Uterus (tissue), 4 donors: ENCODE data around the gene ADCY9. TPM values are rescaled to one million over a fixed set of nuclear protein-coding genes. Genes with fewer than 3 reads are reported as not detected.

ENCODE experiments used
- DNase-seq, 2 donors: peaks; one replicate each; pipeline ENCODE4 v3.0.0-alpha.2; 2019 to 2020
- H3K27ac ChIP-seq, 2 donors: fragments of 200-600 bp; sonication (generic); 1 replicate in 1 of 2; 2 replicates in 1 of 2; pipeline ENCODE4 v1.5.1; 2016 to 2018
- H3K27me3 ChIP-seq, 2 donors: fragments of 200-600 bp; sonication (generic); one replicate each; pipeline ENCODE4 v1.5.1; 2018 to 2019; ENCODE audit warnings: control low read depth in 1 of 2
- H3K36me3 ChIP-seq, 2 donors: fragments of 200-600 bp; sonication (generic); one replicate each; pipeline ENCODE4 v1.5.1; 2019; ENCODE audit warnings: control low read depth in 1 of 2
- H3K4me1 ChIP-seq, 2 donors: fragments of 200-600 bp; sonication (generic); one replicate each; pipeline ENCODE4 v1.5.1; 2018 to 2019; ENCODE audit warnings: control low read depth in 1 of 2
- H3K4me3 ChIP-seq, 2 donors: fragments of 200-600 bp; sonication (generic); 1 replicate in 1 of 2; 2 replicates in 1 of 2; pipeline ENCODE4 v1.5.1; 2018 to 2019; ENCODE audit warnings: mild to moderate bottlenecking in 1 of 2
- H3K9me3 ChIP-seq, 2 donors: fragments of 200-600 bp; sonication (generic); one replicate each; pipeline ENCODE4 v1.5.1; 2019; ENCODE audit warnings: control low read depth in 1 of 2
- CTCF ChIP-seq, 4 experiments: fragments of 200-600 bp in 2 of 4; fragments of 450-650 bp in 2 of 4; sonication (generic) in 2 of 4; IDR thresholded peaks; one replicate each; pipeline ENCODE4 v1.5.1; 2016 to 2019; ENCODE audit warnings: antibody characterized with exemption in 4 of 4, mild to moderate bottlenecking in 2 of 4, moderate library complexity in 1 of 4
- POLR2A ChIP-seq, 2 donors: fragments of 450-650 bp; IDR thresholded peaks; one replicate each; pipeline ENCODE4 v1.6.1; 2016; ENCODE audit warnings: antibody characterized with exemption in 2 of 2, mild to moderate bottlenecking in 1 of 2, moderate library complexity in 1 of 2
- intact Hi-C: fragments of 100-400 bp; cut with DNase I; formaldehyde crosslinking; loops from one replicate; pipeline ENCODE4 v1.15.1; 2023; ENCODE audit warnings: low total_unique reads
- total RNA-seq, 4 donors: library from RNA; depleted of rRNA in 3 of 4; stranded (reverse); fragments of >200 nt in 3 of 4; gene quantifications; one replicate each; pipeline versions ENCODE4 v1.1.0 to v1.2.4, GENCODE V29; 2014 to 2023
- donor health status: DM: yes; HTN: yes; CAD: no.

ADCY9 gene
- total RNA-seq, 4 donors from 2014 or later: 2.8 to 34.7 (median 20.2) TPM

- DNase-seq: no peak
- TF ChIP-seq CTCF (IDR thresholded peaks at IDR 0.05): no peak
- TF ChIP-seq POLR2A (IDR thresholded peaks at IDR 0.05): no peak
- intact Hi-C loops: no loop called here
- Histone ChIP-seq H3K27ac (no peak overlapping the region), H3K4me3 (no peak overlapping the region), H3K36me3 (no peaks in the 10 kb centered on the region), H3K4me1 (no peaks in the 10 kb centered on the region), H3K27me3 (no peaks in the 10 kb centered on the region), H3K9me3 (no peaks in the 10 kb centered on the region)
These were observed 20.1 kb upstream of the ADCY9 start for GRCh38 chr16:4136229-4136813.

GRCh38 chr16:4135537-4135936 lies 19.3 kb upstream of the ADCY9 start:
- no peak for TF ChIP-seq POLR2A (IDR thresholded peaks at IDR 0.05)
- TF ChIP-seq CTCF (IDR thresholded peaks at IDR 0.05): no peak
- no peaks in the 10 kb centered on the region for H3K27me3 ChIP-seq
- no peaks in the 10 kb centered on the region for H3K4me1 ChIP-seq
- no peak overlapping the region for H3K27ac ChIP-seq
- DNase-seq: no peak
- no peaks in the 10 kb centered on the region for H3K9me3 ChIP-seq
- intact Hi-C loops: no loop called here
- no peak overlapping the region for H3K4me3 ChIP-seq
- H3K36me3 ChIP-seq: no peaks in the 10 kb centered on the region

- no peak overlapping the region for H3K4me3 ChIP-seq
- H3K36me3 ChIP-seq: no peaks in the 10 kb centered on the region
- no peak for DNase-seq
- no peak for TF ChIP-seq POLR2A (IDR thresholded peaks at IDR 0.05)
- no peak for TF ChIP-seq CTCF (IDR thresholded peaks at IDR 0.05)
- H3K4me1 ChIP-seq: no peaks in the 10 kb centered on the region
- no peak overlapping the region for H3K27ac ChIP-seq
- H3K9me3 ChIP-seq: no peaks in the 10 kb centered on the region
- intact Hi-C loops: no loop called here
- H3K27me3 ChIP-seq: no peaks in the 10 kb centered on the region
These were observed 17.7 kb upstream of the ADCY9 start for GRCh38 chr16:4133897-4134372.

- no peaks in the 10 kb centered on the region for H3K36me3 ChIP-seq
- no peak overlapping the region for H3K4me3 ChIP-seq
- no peak for DNase-seq
- no peaks in the 10 kb centered on the region for H3K4me1 ChIP-seq
- no peaks in the 10 kb centered on the region for H3K27me3 ChIP-seq
- TF ChIP-seq CTCF (IDR thresholded peaks at IDR 0.05) (no peak), POLR2A (IDR thresholded peaks at IDR 0.05) (no peak)
- intact Hi-C loops: no loop called here
- no peak overlapping the region for H3K27ac ChIP-seq
- no peaks in the 10 kb centered on the region for H3K9me3 ChIP-seq
These were observed 15.4 kb upstream of the ADCY9 start for GRCh38 chr16:4131621-4132020.

- intact Hi-C loops: no loop called here
- Histone ChIP-seq H3K36me3 (no peaks in the 10 kb centered on the region), H3K27me3 (no peaks in the 10 kb centered on the region), H3K27ac (no peak overlapping the region), H3K4me3 (no peak overlapping the region), H3K9me3 (no peaks in the 10 kb centered on the region), H3K4me1 (no peaks in the 10 kb centered on the region)
- TF ChIP-seq CTCF (IDR thresholded peaks at IDR 0.05): no peak
- DNase-seq: no peak
These were observed 8.5 kb upstream of the ADCY9 start for GRCh38 chr16:4124535-4125294.
